NCI-H128 (cell line): ENCODE results near the gene TIAM1.

Source experiments
- DNase-seq: peaks from one replicate; lab custom pipeline; 2025; ENCODE audit not compliant: unreplicated experiment; lab: John Stamatoyannopoulos, UW

Gene TIAM1

DNA sequence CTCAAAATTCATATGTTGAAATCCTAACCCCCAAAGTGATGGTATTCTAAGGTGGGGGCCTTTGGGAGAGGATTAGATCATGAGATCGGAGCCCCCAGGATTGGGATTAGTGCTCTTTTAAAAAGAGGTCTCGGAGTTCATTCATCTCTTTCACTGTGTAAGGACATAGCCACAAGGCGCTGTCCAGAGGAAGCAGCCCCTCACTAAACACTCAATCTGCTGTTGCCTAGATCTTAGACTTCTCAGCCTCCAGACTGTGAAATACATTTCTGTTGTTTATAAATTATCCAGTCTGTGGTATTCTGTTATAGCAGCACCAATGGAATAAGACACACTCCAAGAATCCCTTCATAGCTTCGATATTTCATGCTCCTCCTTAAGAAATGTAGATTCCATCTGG is 12.4 kb upstream of the TIAM1 start:
- DNase-seq: no peak

DNA sequence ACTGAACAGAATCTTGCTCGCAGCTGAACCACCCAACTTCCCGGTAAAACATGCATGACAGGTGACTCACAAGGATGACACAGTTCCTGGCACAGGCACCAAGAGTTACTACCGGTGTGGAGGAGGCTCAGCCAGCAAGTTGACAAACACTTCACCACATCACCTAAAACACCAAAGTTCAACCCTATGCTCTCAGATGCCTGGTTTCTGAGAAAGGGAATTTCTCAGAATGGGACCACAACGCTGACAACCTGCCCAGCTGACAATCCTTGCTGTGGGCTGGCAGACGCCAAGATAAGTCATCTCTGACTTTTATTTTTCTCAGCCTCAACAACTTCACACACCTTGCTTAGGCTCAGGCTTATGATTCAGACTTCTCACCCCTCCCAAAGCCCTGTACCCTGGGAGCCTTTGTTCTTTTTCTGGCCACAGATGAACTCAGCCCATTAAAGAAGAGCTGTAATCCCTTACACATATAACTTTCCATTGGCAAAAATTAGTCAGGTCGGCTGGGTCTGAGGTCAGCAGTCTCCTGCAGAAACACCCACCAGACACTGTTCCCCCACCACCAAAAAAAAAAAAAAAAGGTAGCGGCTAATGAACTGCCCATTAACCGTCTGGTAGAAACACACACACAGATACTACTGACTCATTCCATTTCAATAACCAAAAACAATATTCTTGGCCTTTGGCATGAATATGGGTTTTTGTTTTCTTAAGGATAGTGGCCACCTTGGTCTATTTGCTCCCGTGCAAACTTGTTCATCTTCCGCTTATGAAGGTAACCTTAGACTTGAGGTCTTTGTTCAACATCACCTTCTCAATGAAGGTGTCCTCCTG is 10.8 kb upstream of the TIAM1 start:
- no peak for DNase-seq

DNA sequence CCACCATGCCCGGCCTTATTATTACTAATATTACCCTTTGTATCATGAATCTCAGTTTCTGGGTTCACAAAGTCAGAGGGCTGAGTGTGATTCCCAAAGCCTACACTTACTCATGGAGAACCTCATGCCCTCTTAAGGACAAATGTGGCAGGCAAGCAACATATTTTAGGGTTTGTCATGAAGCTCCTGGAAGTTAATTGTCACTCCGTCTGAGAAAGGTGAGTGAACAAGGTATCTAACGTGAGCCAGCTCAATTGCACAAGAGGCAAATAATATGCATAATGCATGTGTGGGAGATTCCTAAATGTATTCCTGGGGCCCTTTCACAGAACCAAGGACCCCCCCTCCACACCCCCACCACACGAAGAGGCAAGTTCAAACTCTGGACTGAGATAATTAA is 10.1 kb upstream of the TIAM1 start:
- no peak for DNase-seq

DNA sequence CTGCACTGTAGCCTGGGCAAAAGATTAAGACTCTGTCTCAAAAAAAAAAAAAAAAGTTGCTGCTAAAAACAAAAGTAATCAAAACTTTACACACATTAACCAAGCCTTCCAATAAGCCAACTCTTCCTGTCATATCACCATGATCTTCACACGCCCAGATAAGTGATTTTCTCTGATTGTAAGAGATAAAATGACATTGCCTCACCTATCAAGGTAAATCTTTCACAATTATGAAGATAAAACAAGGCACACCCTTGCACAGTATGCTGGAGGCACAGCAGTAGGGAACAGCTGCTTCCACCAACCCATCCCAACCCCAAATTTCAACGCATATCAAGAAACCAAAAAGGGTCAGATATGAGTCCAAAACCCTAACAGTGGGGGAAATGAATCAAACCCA is 8.8 kb upstream of the TIAM1 start:
- DNase-seq: no peak

DNA sequence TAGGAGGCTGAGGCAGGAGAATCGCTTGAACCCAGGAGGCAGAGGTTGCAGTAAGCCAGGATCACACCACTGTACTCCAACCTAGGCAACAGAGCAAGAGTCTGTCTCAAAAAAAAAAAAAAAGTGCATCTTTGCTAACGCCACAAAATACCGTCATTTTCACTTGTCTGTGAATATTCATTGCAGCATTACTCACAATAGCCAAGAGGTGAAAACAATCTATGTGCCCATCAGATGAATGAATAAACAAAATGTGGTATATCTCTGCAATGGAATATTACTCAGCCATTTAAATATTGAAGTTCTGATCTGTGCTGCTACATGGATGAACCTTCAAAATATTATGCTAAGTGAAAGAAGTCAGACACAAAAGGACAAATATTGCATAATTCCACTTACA is 7.9 kb upstream of the TIAM1 start:
- DNase-seq: no peak

DNA sequence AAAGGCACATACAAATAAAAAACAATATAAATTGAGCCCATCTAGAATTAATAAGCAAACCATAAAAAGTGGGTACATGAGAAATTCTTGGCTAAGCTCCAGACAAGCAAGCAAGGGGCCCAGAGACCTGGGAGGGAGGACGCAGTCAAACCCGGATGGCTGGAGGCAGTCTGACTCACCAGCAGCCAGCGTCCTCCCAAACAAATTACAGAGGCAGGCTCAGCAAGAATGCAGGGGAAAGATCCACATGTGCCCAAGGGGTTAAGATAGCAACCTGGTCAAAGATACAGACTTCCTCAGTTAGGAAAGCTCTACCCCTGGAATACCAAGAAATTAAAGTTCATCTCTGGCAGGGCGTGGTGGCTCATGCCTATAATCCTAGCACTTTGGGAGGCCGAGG is 7.4 kb upstream of the TIAM1 start:
- no peak for DNase-seq

DNA sequence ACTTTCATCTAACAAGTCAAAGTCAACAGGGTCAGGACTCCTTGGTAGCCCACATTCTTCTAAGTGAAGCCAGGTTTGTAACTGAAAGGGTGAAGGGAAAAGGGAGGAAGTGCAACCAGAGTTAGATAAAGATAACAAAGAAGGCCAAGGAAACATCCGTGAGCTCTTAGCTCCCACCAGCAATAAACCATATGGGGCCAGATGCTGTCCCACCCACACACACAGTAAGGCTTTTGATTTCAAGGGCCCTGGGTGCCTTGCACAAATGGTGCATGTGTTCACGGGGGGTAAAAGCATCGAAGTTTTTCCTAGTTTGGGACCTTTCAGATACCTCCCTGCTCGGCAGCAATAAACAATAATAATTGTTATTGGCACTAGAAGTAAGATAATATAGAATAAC is 5.1 kb upstream of the TIAM1 start:
- no peak for DNase-seq

DNA sequence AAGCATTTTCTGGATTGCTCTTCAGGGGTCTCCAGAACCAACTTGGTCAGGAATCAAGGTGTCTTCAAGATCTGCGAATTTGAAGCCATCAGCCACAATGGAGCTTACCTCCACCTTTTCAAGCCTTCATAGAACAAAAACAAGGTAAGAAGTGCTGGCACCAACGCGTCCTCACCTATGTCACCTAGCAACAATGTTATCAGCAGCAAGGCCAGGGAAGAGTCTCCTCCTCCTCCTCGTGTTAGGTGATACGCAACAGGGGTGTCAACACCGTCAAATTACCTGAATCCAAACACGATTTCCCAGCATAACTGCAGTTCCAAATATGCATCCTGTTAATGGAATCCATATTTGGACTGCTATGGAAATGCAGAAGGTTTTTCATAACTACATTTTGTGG is 4.1 kb upstream of the TIAM1 start:
- no peak for DNase-seq

DNA sequence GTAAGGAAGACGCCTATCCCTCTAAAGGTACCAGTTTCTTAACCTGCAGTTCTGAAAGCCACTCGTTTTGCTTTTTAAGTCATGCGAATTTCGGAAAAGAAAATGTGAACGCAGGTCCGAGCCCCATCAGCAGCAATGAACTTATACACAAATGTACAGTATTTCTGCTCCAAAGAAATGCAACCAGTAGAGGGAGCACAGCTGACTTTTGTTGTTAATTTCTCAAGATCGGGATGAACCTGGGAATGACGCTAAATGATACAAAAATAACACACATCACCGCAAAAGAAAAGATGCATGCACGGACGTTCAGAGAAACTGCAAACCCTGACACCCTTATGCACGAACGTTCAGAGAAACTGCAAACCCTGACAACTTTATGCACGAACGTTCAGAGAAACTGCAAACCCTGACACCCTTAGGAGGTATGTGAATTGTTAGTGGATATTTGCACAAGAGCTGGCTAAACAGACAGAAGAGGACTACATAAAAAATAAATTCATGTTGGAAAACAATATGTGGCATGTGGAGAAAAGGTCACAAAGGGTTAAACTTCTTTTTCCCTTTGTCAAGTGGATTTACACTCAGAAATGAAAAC is 3.5 kb upstream of the TIAM1 start:
- no peak for DNase-seq

DNA sequence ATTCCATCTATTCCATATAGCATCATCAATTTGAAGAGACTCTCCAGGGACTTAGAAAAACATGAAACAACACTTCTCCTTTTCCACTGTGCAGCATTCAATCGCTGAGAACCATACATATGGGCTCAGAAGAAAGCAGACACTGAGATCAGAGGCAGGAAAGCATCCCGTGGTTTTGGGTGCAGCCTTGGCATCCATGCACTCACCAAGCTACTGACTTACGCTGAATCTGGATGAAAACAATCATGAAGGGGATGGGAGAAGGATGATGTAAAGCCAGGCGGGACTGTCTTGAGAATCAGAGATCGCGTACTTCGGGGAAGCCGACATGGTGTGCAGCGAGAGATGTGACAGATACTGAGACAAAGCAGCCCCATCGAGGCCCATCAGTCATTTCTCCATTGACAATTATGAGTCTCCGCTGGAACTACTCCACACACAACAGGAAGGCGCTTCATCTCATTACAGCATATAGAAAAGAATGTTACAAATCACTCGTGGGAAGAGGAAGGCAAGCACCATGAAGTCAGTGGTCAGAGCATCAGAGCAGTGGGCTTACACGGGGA is 2.3 kb upstream of the TIAM1 start:
- DNase-seq: no peak

DNA sequence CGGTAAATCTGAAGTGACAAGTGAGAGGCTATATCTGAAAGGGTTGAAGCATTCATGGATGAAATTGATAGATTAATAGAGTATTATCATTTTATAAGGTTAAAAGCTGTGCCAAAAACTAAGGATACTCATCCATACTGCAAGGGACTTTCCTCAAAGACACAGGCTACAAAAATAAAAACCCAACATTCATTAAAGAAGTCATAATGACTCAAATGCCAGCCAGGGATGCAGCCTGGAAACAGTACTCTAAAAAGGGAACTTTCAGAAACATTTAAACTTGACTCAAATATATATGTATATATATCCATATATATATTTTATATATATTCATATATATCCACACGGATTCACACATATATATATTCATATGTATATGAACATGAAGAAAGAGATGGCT is 1.1 kb upstream of the TIAM1 start:
- DNase-seq: no peak

DNA sequence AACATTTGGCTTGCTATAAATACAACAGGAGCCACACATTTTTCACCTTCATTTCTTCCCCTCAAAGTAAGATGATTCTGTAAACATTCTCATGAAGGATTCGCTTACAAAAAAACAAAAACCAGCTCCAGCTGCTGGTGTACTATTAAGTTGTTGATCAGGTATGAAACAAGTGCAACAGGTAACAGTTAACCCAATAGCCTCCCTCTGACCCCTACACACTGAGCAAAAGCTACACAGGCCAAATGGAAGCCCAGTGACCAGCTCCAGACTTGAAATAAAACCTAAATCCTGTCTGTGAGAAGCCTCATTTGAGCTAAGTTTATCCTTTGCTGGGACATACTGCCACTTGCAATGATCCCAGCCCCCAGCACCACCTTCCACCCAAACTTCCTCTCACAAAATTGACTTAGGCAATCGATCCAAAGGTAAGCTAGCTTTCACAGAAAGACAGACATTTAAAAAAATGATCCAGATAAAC is 991 bp downstream of the TIAM1 start:
- DNase-seq: no peak

DNA sequence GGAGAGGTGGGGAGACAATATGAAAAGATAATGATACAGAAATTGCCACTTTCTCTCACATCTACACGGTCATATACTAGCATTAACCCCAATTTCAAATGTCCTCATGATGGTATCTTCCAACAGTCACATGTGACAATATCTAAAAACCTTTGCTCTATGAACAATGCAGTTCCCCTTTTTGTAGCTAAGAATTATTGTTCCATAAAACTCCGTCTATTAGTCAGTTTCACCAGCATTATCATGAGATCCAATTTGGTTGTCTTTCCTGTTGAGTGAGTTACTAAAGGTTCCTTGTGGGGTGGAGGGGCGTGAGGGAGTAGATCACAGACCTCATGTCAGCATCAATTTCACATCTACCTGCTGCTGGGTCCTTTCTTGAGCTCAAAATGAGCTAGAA is 1.7 kb downstream of the TIAM1 start:
- DNase-seq: no peak

DNA sequence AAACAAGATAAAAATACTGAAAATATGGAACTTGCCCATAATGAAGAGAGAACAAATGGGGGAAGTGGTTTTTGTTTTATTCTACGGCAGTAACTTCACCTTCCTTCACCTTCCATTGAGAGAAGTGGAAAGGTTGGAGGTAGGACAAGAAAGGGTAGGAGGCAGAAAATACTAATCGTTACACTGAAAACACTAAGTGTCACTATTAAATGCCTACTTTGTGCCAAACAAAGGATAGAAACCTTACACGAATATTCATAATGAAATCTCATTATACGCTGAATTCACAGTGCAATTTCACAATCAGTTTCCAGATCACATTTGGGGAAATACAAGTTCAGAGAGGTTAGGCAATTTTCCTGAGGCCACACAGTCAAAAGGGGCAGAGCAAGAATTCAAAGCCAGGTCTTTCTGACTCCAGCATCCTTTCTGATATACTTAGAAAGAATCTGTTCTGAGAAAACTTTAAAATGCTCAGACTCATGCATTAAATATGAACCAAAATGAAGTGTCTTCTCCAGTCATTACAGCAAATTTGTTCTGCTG is 3.0 kb downstream of the TIAM1 start:
- no peak for DNase-seq

DNA sequence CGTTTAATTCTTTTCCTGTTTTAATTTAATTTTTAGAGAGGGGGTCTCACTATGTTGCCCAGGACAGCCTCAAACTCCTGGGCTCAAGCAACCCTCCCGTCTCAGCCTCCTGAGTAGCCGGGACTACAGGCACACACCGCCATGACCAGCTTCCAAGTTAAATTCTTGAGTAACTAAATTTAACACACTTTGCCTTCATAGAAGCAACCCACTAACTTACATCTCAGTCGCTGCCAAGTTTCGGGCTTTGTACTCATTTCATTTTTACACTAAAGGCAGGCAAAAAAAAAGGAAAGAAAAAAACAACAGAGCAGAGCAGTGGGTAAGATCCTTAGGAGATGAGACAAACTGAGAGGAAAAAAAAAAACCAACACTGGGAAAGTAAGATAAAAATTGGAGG is 3.5 kb downstream of the TIAM1 start:
- DNase-seq: no peak

DNA sequence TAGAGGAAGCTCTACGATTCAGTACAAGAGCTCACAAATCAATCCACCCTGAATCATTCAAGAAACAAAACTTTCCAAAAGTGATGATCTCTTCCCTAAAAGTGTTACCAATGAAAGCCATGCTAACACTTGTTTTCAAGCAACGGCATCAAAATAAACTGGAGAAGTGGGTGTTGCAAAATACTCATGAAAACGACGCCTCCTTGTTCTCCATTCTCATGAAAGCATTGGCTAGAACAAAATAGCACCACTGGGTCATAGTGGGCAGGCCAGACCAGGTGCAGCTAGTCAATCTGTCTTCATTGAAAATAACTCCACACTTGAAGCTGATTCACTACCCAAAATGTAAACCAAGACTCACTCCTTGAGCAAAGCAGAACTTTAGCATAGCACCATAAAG is 4.3 kb downstream of the TIAM1 start:
- DNase-seq: no peak

DNA sequence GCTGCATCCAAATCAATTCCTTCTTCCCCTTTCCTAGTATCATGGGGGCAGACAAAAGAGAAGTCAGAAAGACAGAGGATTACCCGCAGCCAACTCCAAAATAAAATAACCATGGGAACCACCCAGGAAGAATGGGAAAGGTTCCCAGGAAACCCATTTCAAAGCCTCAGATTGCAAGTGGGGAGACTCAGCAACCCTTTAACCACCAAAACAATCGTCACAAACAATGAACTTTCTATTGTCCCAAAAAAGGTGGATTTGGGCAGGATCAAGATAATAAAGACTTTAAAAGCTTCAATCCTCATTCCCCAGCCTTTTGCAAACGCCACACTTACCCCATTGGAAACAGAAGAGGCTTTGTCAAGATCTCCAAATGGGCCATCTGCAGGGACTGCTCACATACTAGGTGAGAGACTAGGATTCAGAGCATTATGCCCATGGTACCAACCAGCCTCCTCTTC is 5.1 kb downstream of the TIAM1 start:
- no peak for DNase-seq

DNA sequence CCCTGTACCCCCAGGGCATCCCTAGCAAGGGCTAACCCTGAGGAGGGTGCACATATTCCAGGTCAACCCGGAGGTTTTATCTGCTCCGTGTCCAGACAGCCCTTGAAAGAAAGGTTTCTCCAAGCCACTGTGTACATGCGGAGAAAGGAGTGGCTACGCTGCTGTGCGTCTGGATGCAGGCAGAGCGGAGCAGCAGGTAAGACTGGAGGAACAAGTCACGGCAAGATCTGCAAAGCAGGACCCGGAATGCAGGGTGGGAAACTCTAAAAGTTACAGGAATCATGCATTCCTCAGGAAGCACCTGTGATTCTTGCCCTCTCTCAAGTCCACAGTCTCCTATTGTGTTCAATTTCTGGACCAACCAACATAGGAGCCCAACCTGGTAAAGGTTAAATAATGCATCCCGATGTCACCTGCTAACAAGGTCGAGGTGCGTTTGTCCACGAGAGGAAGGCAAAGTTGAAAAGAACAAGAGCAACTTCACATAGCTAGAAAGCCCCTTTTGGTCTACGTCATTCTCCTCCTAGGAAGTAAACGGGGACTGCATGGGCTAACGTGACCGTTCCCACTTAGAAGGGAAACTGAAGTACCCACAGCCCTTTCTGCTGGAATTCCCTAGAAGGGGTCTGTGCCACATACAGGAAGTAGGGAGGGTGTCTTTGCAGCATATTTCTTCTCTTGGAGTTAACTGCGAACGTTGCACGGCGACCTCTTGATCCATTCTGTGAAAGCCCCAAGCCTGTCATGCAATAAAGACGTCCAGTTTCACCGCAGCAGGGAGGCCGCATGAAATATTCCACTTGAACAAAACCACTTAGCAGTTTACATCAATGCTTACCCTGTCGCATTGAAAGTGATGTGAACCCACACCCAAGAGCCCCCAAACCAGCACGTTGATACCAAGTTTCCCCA is 5.8 kb downstream of the TIAM1 start:
- DNase-seq: no peak

DNA sequence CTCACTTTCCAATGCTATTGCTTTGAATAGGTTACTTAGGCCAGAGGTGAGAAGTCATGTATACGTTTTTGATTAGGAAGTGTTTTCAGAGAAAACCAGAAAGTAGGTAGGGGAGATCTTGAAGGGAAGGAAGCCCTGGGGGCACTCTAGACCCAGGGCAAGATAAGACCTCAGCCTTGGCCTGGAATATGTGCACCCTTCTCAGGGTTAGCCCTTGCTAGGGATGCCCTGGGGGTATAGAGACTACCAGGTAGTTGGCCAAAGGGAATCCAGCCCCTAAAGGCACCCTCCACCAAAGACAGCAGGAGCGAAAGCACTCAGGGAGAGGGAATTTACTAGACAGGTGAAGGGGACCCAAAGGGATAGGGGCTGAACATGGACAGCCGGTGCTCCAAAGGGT is 7.0 kb downstream of the TIAM1 start:
- DNase-seq: no peak

DNA sequence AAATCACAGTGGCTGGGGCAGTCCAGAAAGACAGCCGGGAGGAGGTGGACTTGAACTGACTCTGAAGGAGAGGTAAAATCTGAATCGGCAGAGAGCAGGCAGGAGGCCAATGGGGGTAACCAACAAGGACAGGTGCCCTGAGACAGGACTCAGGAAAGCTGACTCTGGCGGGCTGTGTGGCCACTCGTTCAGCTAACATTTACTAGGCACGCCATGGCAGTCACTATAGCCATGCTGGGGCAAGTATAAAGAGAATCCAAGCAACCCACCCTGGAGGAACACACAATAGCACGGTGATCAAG is 7.4 kb downstream of the TIAM1 start:
- DNase-seq: no peak
